ENCODE data around the gene PTPRD. TPM values are rescaled to one million over a fixed set of nuclear protein-coding genes. Genes with fewer than 3 reads are reported as not detected.

Gene PTPRD
- total RNA-seq, 1 experiment from 2014 or later, result 32.5 TPM

- Histone ChIP-seq H2BK15ac (ENCODE audit: low read depth, low read length) (no peak overlapping the region), H3K9ac (ENCODE audit: extremely low read depth, insufficient read length, low read length) (no peak overlapping the region), H3K27me3 (ENCODE audit: insufficient read depth, low read length) (no peaks in the 10 kb centered on the region), H2BK20ac (ENCODE audit: low read depth, low read length, poor library complexity, severe bottlenecking) (no peak overlapping the region), H2BK12ac (ENCODE audit: insufficient read length, low read depth, low read length) (no peak overlapping the region), H2BK5ac (ENCODE audit: insufficient read length, low read length) (no peak overlapping the region), H4K8ac (replicated peaks; ENCODE audit: insufficient read length, low read depth, low read length) (no peak overlapping the region), H3K79me1 (ENCODE audit: insufficient read depth, low read depth, low read length, poor library complexity, severe bottlenecking) (no peaks in the 10 kb centered on the region), H3K18ac (ENCODE audit: insufficient read length, low read depth, low read length) (no peak overlapping the region), H2AK5ac (ENCODE audit: insufficient read length, low read length) (no peak overlapping the region), H3K79me2 (ENCODE audit: insufficient read depth, low read length) (no peaks in the 10 kb centered on the region), H3K4ac (ENCODE audit: low read depth, low read length) (no peak overlapping the region), H3K23me2 (ENCODE audit: insufficient read length, low read depth, low read length, poor library complexity, severe bottlenecking) (no peaks in the 10 kb centered on the region), H3K23ac (ENCODE audit: insufficient read length, low read depth, low read length) (no peak overlapping the region), H3K9me3 (ENCODE audit: control insufficient read depth, low read depth, low read length) (no peaks in the 10 kb centered on the region), H2BK120ac (ENCODE audit: low read depth, low read length, poor library complexity, severe bottlenecking) (no peak overlapping the region), H3T11ph (ENCODE audit: low read length) (no peak overlapping the region), H4K20me1 (ENCODE audit: control insufficient read depth, insufficient read depth, insufficient read length) (no peaks in the 10 kb centered on the region), H4K5ac (ENCODE audit: insufficient read length, low read depth, low read length) (no peak overlapping the region), H4K91ac (ENCODE audit: insufficient read length, low read depth, low read length) (no peak overlapping the region), H3K4me1 (ENCODE audit: insufficient read depth, low read length) (0 out of 2 replicates have a peak, but pooled peaks cover 2% of the 10 kb centered on the region), H3K4me2 (ENCODE audit: insufficient read depth, insufficient read length, low read length) (no peak overlapping the region), H2AFZ (ENCODE audit: low read length) (no peak overlapping the region), H3K14ac (ENCODE audit: insufficient read depth, low read length) (no peak overlapping the region), H3K27ac (ENCODE audit: insufficient read length, low read depth, low read length) (no peak overlapping the region), H3K56ac (ENCODE audit: insufficient read length, low read depth, low read length) (no peak overlapping the region)
- TF ChIP-seq CTCF (conservative IDR thresholded peaks at IDR 0.05), result no peak
- H3K4me3 Mint-ChIP-seq, result no peak overlapping the region
- no peaks in the 10 kb centered on the region; a peak in 1 of 5 replicates for H3K9me3 Mint-ChIP-seq
- DNase-seq, result no peak
- H3K4me1 Mint-ChIP-seq, result no peaks in the 10 kb centered on the region
- no peaks in the 10 kb centered on the region for H3K27me3 Mint-ChIP-seq (ENCODE audit: low read depth)
- peaks cover 0 to 4% (median 0%) of the 10 kb centered on the region in 3 experiments; a peak in 2 of 7 replicates for H3K36me3 Mint-ChIP-seq (ENCODE audit: insufficient read depth in 1 of 3, low read depth in 3 of 3)
- no peak overlapping the region for H3K27ac Mint-ChIP-seq
Measured at GRCh38 chr9:9563817-9564216, 1049.0 kb downstream of the PTPRD start.

All from H9 (cell line).